ENCODE results near the gene TMEM150A.

The TMEM150A gene

DNA sequence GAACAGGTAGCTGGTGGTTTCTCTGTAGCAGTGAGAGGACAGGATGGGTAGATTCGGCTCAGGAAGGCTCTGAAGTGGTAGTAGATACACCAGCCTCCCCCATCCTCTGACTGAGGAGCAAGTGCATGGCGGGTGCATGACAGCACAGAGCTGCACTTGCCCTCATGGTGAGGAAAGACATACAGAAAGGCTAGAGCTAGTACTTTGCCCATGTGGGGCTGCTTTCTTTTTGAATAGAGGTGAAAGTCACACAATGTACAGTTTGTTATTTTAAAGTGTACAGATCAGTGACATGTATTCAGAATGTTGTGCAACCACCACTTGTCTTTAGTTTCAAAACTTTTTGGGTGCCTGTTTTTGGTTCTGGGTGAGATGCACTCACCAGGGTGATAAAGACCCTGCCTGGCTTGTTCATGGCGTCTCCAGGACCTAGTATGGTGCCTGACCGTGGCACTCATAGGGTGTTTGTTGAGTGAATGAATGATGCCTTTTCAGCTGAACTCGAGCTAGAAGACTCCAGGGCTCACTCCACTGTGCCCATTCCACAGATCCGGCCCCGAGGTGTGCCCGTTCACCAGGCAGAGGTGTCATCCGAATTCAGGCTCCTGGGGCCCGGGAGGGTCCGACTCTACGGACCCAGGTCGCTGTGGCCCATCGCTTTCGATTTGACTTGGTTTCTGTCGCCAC is 18.7 kb downstream of the TMEM150A start:
- no peak for TF ChIP-seq FOXM1 (IDR thresholded peaks at IDR 0.05; ENCODE audit: borderline replicate concordance, low read depth)
- TF ChIP-seq NFIC (IDR thresholded peaks at IDR 0.05): no peak
- no peak for TF ChIP-seq RAD21 (IDR thresholded peaks at IDR 0.05; ENCODE audit: low read depth)
- TF ChIP-seq CREB1 (IDR thresholded peaks at IDR 0.05; ENCODE audit: low read depth): no peak
- no peak for TF ChIP-seq YY1 (IDR thresholded peaks at IDR 0.05; ENCODE audit: low read depth)
- TF ChIP-seq EP300 (IDR thresholded peaks at IDR 0.05; ENCODE audit: borderline replicate concordance): no peak
- TF ChIP-seq EGR1 (IDR thresholded peaks at IDR 0.05): no peak
- no peak for TF ChIP-seq TEAD4 (IDR thresholded peaks at IDR 0.05)
- TF ChIP-seq, protein P1, sequence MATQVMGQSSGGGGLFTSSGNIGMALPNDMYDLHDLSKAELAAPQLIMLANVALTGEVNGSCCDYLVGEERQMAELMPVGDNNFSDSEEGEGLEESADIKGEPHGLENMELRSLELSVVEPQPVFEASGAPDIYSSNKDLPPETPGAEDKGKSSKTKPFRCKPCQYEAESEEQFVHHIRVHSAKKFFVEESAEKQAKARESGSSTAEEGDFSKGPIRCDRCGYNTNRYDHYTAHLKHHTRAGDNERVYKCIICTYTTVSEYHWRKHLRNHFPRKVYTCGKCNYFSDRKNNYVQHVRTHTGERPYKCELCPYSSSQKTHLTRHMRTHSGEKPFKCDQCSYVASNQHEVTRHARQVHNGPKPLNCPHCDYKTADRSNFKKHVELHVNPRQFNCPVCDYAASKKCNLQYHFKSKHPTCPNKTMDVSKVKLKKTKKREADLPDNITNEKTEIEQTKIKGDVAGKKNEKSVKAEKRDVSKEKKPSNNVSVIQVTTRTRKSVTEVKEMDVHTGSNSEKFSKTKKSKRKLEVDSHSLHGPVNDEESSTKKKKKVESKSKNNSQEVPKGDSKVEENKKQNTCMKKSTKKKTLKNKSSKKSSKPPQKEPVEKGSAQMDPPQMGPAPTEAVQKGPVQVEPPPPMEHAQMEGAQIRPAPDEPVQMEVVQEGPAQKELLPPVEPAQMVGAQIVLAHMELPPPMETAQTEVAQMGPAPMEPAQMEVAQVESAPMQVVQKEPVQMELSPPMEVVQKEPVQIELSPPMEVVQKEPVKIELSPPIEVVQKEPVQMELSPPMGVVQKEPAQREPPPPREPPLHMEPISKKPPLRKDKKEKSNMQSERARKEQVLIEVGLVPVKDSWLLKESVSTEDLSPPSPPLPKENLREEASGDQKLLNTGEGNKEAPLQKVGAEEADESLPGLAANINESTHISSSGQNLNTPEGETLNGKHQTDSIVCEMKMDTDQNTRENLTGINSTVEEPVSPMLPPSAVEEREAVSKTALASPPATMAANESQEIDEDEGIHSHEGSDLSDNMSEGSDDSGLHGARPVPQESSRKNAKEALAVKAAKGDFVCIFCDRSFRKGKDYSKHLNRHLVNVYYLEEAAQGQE (IDR thresholded peaks at IDR 0.05; ENCODE audit: low read depth): no peak
- no peak for TF ChIP-seq TAF1 (IDR thresholded peaks at IDR 0.05; ENCODE audit: low read depth)
- no peak for TF ChIP-seq ZBTB7A (IDR thresholded peaks at IDR 0.05; ENCODE audit: low read depth)
- TF ChIP-seq, protein P2, sequence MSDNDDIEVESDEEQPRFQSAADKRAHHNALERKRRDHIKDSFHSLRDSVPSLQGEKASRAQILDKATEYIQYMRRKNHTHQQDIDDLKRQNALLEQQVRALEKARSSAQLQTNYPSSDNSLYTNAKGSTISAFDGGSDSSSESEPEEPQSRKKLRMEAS (IDR thresholded peaks at IDR 0.05): no peak
- TF ChIP-seq TCF12 (IDR thresholded peaks at IDR 0.05; ENCODE audit: low read depth): no peak
- TF ChIP-seq, protein P3, sequence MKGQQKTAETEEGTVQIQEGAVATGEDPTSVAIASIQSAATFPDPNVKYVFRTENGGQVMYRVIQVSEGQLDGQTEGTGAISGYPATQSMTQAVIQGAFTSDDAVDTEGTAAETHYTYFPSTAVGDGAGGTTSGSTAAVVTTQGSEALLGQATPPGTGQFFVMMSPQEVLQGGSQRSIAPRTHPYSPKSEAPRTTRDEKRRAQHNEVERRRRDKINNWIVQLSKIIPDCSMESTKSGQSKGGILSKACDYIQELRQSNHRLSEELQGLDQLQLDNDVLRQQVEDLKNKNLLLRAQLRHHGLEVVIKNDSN (IDR thresholded peaks at IDR 0.05): no peak
- no peak for TF ChIP-seq CEBPB (IDR thresholded peaks at IDR 0.05)

DNA sequence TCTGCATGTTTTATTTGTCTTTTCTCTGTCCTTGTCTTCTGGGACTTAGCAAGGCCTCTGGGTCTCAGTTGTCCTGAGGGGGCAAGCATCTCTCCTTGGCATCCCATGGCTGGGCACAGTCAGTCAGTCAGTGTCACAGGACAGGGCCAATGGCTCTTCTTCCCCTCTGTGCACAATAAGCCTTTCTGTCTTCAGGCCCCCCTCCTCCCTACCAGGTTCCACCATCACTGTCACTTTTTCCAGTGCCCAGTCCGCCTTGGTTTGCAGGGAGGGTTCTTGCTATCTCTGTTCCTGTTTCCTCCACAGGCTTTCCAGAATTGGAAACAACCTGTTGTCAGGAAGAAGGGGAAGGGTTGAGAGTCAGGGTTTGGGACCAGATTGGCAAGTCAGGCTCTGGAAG is 20.0 kb downstream of the TMEM150A start:
- TF ChIP-seq EP300 (IDR thresholded peaks at IDR 0.05; ENCODE audit: borderline replicate concordance): no peak
- no peak for TF ChIP-seq RAD21 (IDR thresholded peaks at IDR 0.05; ENCODE audit: low read depth)
- no peak for TF ChIP-seq EGR1 (IDR thresholded peaks at IDR 0.05)
- TF ChIP-seq TAF1 (IDR thresholded peaks at IDR 0.05; ENCODE audit: low read depth): no peak
- TF ChIP-seq YY1 (IDR thresholded peaks at IDR 0.05; ENCODE audit: low read depth): no peak
- TF ChIP-seq ZBTB7A (IDR thresholded peaks at IDR 0.05; ENCODE audit: low read depth): no peak
- TF ChIP-seq, protein P2 (IDR thresholded peaks at IDR 0.05): no peak
- TF ChIP-seq CREB1 (IDR thresholded peaks at IDR 0.05; ENCODE audit: low read depth): no peak
- TF ChIP-seq, protein P3 (IDR thresholded peaks at IDR 0.05): no peak

DNA sequence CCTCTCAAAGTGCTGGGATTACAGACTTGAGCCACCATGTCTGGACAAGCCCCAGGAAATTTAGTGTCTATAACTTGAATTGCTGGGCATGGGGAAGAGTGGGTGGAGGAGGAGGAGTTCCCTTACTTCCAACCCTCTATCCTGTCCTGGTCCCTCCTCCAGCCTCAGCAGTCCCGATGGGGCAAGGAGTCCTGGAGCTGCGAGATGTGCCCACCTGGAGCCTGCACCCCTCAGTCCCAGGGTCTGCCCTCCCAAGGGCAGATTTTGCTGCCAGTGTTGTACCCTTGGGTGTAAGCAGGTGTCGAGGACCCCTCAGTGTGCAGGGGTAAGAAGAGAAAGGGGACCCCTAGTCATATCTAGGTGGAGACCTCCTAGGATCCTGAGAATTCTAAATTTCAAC is 22.3 kb downstream of the TMEM150A start:
- TF ChIP-seq TCF12 (IDR thresholded peaks at IDR 0.05; ENCODE audit: low read depth): no peak
- TF ChIP-seq TEAD4 (IDR thresholded peaks at IDR 0.05): no peak
- TF ChIP-seq, protein P2 (IDR thresholded peaks at IDR 0.05): no peak
- TF ChIP-seq RAD21 (IDR thresholded peaks at IDR 0.05; ENCODE audit: low read depth): no peak
- TF ChIP-seq CEBPB (IDR thresholded peaks at IDR 0.05): no peak
- TF ChIP-seq CREB1 (IDR thresholded peaks at IDR 0.05; ENCODE audit: low read depth): no peak

DNA sequence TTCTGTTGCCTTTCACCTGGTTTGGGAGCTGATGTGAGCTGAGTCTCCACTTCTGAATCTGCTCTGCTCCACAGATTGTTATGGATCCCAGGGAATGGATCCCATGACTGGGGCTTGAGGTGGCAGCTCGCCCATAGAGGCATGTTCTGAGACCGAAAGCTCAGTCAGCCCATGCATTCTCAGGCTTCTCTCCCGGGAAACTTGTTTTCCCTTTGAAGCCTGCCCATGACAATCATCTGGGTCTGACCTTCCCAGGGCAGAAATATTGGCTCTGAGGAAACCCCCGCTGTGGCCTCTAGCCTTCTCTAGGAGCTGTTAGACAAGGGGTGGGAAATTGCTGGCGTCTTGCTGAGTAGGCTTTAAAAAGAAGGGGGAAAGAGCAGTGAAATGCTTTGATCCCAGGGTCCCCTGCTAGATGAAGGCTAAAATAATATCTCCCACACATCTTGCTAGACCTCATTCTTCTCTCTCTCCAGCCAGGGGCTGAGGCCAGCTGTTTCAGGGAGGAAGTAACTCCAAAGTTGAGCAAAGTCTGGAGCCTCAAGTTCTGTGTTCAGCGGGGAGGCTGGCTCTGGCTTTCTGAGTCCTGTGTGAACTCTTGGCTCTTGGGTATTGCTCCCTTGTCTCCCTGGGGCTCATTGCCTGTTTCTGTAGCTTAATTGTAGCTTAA is 23.1 kb downstream of the TMEM150A start:
- TF ChIP-seq ZBTB7A (IDR thresholded peaks at IDR 0.05; ENCODE audit: low read depth): no peak
- no peak for TF ChIP-seq YY1 (IDR thresholded peaks at IDR 0.05; ENCODE audit: low read depth)
- no peak for TF ChIP-seq TCF12 (IDR thresholded peaks at IDR 0.05; ENCODE audit: low read depth)
- no peak for TF ChIP-seq EP300 (IDR thresholded peaks at IDR 0.05; ENCODE audit: borderline replicate concordance)
- TF ChIP-seq TAF1 (IDR thresholded peaks at IDR 0.05; ENCODE audit: low read depth): no peak
- no peak for TF ChIP-seq FOXM1 (IDR thresholded peaks at IDR 0.05; ENCODE audit: borderline replicate concordance, low read depth)
- TF ChIP-seq CREB1 (IDR thresholded peaks at IDR 0.05; ENCODE audit: low read depth): no peak
- no peak for TF ChIP-seq RAD21 (IDR thresholded peaks at IDR 0.05; ENCODE audit: low read depth)
- TF ChIP-seq, protein P3 (IDR thresholded peaks at IDR 0.05): no peak
- TF ChIP-seq, protein P2 (IDR thresholded peaks at IDR 0.05): no peak
- TF ChIP-seq, protein P1 (IDR thresholded peaks at IDR 0.05; ENCODE audit: low read depth): no peak
- TF ChIP-seq TEAD4 (IDR thresholded peaks at IDR 0.05): no peak
- no peak for TF ChIP-seq NFIC (IDR thresholded peaks at IDR 0.05)
- TF ChIP-seq EGR1 (IDR thresholded peaks at IDR 0.05): no peak
- no peak for TF ChIP-seq CEBPB (IDR thresholded peaks at IDR 0.05)
